Ovary (tissue), 3 donors: ENCODE data around the gene BEST3.

Experiments
- EP300 ChIP-seq: sonication (generic); formaldehyde crosslinking; IDR thresholded peaks from one replicate; pipeline ENCODE4 v1.6.1; 2017; ENCODE audit warnings: antibody characterized with exemption
- POLR2A ChIP-seq: fragments of 450-650 bp; IDR thresholded peaks from one replicate; pipeline ENCODE4 v1.6.1; 2017; ENCODE audit warnings: antibody characterized with exemption, mild to moderate bottlenecking, moderate library complexity
- TF ChIP-seq, protein P1 (sequence below), 3 donors: fragments of 450-650 bp in 2 of 3; fragments of 200-600 bp in 1 of 3; IDR thresholded peaks; one replicate each; pipeline versions ENCODE4 v1.5.1 to v1.8.0; 2016 to 2022; ENCODE audit warnings: antibody characterized with exemption in 3 of 3, mild to moderate bottlenecking in 1 of 3
- donor health status: DM: no; HTN: no; CAD: no.

DNA sequence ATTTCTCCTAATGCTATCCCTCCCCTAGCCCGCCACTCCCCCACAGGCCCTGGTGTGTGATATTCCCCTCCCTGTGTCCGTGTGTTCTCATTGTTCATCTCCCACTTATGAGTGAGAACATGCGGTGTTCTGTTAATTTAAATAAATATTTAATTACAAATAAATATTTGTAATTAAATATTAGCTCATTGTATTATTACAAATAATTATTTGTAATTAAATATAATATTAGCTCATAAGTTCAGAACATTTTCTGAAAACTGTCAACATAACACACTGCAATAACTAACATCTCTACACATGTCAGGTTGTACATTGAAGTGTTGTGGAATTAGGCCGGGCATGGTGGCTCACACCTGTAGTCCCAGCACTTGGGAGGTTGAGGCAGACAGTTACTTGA is 45.0 kb upstream of the BEST3 start:
- TF ChIP-seq, protein P1, sequence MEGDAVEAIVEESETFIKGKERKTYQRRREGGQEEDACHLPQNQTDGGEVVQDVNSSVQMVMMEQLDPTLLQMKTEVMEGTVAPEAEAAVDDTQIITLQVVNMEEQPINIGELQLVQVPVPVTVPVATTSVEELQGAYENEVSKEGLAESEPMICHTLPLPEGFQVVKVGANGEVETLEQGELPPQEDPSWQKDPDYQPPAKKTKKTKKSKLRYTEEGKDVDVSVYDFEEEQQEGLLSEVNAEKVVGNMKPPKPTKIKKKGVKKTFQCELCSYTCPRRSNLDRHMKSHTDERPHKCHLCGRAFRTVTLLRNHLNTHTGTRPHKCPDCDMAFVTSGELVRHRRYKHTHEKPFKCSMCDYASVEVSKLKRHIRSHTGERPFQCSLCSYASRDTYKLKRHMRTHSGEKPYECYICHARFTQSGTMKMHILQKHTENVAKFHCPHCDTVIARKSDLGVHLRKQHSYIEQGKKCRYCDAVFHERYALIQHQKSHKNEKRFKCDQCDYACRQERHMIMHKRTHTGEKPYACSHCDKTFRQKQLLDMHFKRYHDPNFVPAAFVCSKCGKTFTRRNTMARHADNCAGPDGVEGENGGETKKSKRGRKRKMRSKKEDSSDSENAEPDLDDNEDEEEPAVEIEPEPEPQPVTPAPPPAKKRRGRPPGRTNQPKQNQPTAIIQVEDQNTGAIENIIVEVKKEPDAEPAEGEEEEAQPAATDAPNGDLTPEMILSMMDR (IDR thresholded peaks at IDR 0.05) = no peak
- no peak for TF ChIP-seq POLR2A
- no peak for TF ChIP-seq EP300
